HS-5 (cell line): ENCODE measurements around the gene EHMT2.

Experiments
- DNase-seq: peaks from one replicate; pipeline ENCODE4 v3.0.0-alpha.2; 2012; ENCODE audit warnings: low read depth

EHMT2 gene

GRCh38 chr6:31888276-31889258, 8.9 kb downstream of the EHMT2 start:
- no peak for DNase-seq

- DNase-seq = no peak
Measured at GRCh38 chr6:31887173-31888007, 10.1 kb downstream of the EHMT2 start.

- DNase-seq = no peak
Measured at GRCh38 chr6:31886541-31886991, 10.9 kb downstream of the EHMT2 start.

DNA sequence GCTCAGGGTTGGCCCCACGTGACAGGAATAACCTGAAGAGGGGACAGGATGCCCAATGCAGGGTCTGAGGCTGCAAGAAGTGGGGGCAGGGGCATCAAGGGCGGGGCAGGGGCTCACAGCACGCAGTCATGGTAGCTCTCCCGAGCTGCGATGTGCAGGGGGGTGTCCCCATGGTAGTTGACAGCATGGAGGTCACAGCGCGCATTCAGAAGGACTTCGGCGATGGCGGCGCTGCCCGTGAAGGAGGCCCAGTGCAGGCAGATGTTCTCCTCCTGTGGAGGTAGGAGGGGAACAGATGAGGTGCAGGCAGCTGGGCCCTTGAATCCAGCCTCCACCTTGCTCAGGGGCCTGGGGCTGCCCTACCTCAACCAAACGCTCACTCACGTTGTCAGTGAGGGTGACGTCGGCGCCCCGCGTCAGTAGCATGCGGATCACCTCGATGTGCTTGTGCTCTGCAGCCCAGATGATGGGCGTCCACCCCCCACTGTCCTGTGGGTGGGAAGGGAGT, 12.9 kb downstream of the EHMT2 start:
- DNase-seq = no peak

- no peak for DNase-seq
Measured at GRCh38 chr6:31883676-31884075, 13.8 kb downstream of the EHMT2 start.

GRCh38 chr6:31882344-31882743, 15.2 kb downstream of the EHMT2 start:
- no peak for DNase-seq

DNA sequence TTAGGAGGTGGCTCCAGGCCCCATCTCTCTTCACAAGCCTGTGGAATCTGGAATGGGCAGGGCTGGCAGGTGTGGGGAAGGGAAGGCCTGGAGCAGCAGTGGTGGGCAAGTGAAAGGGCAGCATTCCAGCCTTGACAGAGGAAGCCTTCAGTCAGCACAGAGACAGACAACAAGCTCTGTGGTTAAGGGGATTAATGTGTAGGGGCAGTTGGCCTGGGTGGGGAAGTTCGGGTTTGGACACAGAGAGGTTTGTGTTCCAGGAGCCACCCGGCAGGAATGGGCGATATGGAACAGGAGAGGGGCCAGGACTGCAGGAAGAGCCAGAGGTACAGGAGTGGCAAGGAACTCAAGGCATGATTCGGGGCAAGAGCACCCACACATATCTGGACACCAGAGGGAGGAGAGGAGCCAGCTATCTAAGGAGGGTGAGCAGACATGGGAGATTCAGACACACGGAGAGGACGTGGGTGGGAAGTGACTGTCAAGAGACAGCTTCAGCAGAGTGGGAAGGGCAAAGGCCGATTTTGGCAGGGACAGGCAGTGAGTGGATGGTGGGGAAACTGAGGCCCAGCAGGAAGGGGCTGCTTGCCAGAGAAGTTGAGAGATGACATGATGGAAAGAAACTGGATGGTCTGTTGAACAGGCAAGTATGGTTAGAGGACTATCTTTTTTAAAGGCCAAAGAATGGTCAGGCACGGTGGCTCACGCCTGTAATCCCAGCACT, 16.2 kb downstream of the EHMT2 start:
- no peak for DNase-seq

DNA sequence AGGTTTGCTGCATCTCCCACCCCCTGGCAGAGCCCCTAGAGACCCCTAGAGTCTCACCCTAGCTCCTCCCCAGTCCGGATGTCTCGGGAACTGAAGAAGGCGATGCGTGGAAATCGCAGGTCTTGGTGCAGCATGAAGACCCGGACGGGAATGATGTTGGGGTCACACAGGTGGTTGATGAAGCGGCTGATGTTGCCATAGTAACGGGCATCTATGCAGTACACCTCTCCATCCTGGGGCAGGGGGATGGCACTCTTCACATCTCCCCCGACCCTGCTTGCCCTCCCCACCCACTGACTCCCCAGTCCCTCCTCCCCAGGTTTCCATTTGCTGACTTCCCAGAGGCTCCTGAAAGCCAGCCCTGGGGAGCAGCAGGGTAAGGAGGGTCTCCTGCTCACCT, 16.9 kb downstream of the EHMT2 start:
- DNase-seq = no peak

GRCh38 chr6:31879901-31880300, 17.6 kb downstream of the EHMT2 start:
- DNase-seq = no peak

GRCh38 chr6:31879143-31879542, 18.4 kb downstream of the EHMT2 start:
- DNase-seq = no peak

DNA sequence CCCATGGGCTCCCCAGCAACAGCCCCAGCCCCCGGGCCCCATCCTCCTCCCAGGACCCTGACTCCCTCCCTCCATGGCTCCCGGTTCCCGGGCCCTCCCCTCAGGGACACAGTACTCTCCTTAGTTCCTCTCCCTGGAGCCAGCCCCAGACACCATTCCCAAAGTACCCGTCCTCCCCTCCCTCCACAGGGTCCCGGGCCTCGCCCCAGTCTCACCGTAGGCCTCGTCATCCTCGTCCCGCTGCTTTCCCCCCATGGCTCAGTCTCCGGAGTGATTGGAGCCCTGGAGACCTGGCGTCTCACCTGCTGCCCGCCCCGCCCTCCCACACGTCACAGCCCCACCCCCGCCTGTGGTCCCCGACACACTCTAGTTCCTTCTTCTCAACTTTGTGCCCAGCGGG, 18.8 kb downstream of the EHMT2 start, which contains the start of gene SLC44A4:
Gene SLC44A4 (minus strand): TSS at position 272 of the 400 bp plus-strand sequence. CDS start 17 bp downstream, at position 255.
- no peak for DNase-seq

GRCh38 chr6:31878222-31878621, 19.3 kb downstream of the EHMT2 start:
- DNase-seq = no peak

DNA sequence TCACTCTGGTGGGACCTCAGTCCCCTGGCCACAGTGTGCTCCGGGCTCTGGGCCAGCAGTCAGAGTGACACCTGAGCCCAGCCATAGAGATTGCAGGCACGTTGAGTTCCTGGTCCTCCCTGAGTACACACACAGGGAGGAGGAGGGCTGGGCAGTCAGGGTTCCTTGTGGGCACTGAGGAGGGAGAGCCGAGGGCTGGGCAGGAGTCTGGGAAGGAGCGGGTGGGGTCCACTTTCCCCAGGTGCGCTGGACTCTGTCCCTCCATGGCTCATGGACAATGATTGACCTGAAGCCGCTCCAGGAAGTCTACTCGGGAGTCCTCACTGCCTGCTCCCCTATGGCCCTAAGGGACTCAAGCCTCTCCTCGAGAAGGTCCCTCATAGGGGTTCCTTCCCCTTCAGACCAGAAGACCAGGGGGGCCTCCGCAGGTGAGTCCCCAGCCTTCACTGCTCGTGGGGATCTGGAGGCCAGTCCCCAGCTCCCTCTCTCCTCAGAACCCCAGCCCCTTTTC, 19.8 kb downstream of the EHMT2 start:
- no peak for DNase-seq

- DNase-seq = no peak
Measured at GRCh38 chr6:31877125-31877650, 20.3 kb downstream of the EHMT2 start.

DNA sequence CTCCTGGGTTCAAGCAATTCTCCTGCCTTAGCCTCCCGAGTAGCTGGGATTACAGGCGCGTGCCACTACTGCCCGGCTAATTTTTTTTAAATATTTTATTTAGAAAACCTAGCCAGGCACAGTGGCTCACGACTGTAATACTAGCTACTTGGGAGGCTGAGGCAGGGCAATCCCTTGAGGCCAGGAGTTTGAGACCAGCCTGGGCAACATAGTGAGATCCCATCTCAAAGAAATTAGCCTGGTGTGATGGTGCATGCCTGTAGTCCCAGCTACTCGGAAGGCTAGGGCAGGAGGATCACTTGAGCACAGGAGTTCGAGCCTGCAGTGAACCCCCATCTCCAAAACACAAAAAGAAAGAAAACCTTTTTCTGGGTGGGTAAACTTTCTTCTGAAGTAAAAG, 21.1 kb downstream of the EHMT2 start:
- no peak for DNase-seq

GRCh38 chr6:31875877-31876276, 21.6 kb downstream of the EHMT2 start:
- DNase-seq = no peak

DNA sequence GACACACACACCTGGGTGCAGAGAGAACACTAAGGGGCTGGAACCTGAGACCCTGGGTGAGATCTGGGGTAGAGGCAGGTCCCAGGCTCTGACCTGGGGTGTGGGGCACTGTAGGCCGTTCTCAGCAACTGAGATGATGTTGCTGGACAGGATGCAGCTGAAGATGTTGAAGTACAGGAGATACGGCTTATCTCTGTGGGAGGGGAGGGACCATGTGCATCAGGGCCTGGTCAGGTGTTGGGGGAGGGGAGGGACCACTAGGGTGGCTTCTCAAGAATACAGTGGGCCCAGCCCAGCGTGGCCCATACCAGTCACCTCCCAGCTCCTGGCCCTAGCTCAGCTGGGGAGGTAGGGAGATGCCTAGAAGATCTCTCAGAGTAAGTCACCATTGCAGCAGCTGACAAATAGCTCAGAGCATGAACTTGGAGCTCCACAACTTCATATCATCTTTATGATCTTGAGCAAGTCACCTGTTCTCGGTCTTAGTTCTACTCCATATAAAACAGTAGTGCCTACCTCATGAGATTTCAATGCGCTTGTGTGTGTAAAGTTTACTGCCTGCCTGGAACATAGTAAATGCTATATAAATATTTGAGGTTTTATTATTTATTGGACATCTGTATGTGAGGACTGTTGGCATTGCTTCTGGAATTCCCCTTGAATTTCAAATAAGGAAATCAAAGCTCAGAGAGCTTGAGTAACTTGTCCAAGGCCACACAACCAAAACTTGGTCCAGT, 22.5 kb downstream of the EHMT2 start:
- DNase-seq = no peak

DNA sequence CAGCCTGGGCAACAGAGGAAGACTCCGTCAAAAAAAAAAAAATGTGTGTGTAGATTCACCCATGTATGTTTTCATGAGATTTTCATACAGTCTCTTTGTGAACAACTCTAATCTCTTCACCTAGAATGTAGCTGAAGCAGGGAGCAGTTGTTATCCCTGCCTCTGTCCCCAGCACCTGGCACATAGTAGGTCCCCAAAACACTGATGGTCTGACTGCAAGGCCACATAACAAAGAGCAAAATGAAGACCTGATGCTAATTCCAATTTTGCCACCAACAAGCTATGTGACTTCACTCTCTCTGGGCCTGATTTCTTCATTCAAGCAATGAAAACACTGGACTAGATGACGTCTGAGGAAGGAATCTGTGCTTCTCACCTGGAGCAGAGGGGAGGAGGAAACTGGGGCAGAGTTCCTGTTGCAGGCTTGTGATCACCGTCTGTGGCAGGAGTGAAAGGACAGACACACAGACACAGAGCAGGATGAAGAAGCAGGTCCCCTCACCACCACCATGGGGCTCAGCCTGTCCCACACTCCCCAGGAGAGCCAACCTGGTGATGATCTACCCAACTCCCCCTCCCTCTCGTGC, 23.3 kb downstream of the EHMT2 start:
- DNase-seq = no peak

GRCh38 chr6:31871046-31871659, 26.3 kb downstream of the EHMT2 start:
- no peak for DNase-seq
